Stimulated activated CD4-positive, alpha-beta T cell treated with anti-CD3 and anti-CD28 coated beads, TNF-alpha, amount 100 ng/mL, for 48 hours (primary cell): ENCODE results near the gene SERPINB3.
"Not testable (repeated sequence)": the region's sequence is repeated elsewhere in the genome, so short reads cannot be mapped to it uniquely, and the experiment has no call there.

Experiments used
- DNase-seq, 3 donors: peaks; one replicate each; pipeline ENCODE4 v3.0.0-alpha.2; 2020; ENCODE audit warnings: low read depth in 3 of 3

SERPINB3 gene

GRCh38 chr18:63661750-63662149 lies at the start of gene SERPINB3:
Gene SERPINB3, minus strand, starts transcription at chr18:63661893. Its CDS starts 677 bp downstream, at chr18:63661216.
- not testable (repeated sequence) for DNase-seq

- DNase-seq: no peak
These were observed 47.0 kb upstream of the SERPINB3 start for GRCh38 chr18:63708650-63709049.

- no peak for DNase-seq
These were observed 46.1 kb upstream of the SERPINB3 start for GRCh38 chr18:63707816-63708215.

GRCh38 chr18:63705401-63705800 lies 43.7 kb upstream of the SERPINB3 start:
- no peak for DNase-seq

- DNase-seq: no peak
These were observed 41.0 kb upstream of the SERPINB3 start, which contains the start of gene SERPINB11 for GRCh38 chr18:63702660-63703059. Gene SERPINB11, plus strand, starts transcription at chr18:63702960. Its CDS starts 7,234 bp downstream, at chr18:63710194.

GRCh38 chr18:63701952-63702351 lies 40.3 kb upstream of the SERPINB3 start:
- DNase-seq: no peak

- DNase-seq: no peak
These were observed 38.8 kb upstream of the SERPINB3 start for GRCh38 chr18:63700501-63700900.

GRCh38 chr18:63697097-63697660 lies 35.5 kb upstream of the SERPINB3 start:
- no peak for DNase-seq

GRCh38 chr18:63689064-63689463 lies 27.4 kb upstream of the SERPINB3 start:
- no peak for DNase-seq

- DNase-seq: no peak
These were observed 25.2 kb upstream of the SERPINB3 start for GRCh38 chr18:63686871-63687270.

GRCh38 chr18:63684718-63685117 lies 23.0 kb upstream of the SERPINB3 start:
- no peak for DNase-seq

GRCh38 chr18:63683890-63684289 lies 22.2 kb upstream of the SERPINB3 start:
- no peak for DNase-seq

- no peak for DNase-seq
These were observed 21.5 kb upstream of the SERPINB3 start for GRCh38 chr18:63683152-63683551.

GRCh38 chr18:63681449-63682340 lies 20.0 kb upstream of the SERPINB3 start:
- DNase-seq: no peak

GRCh38 chr18:63679820-63680606 lies 18.3 kb upstream of the SERPINB3 start:
- no peak for DNase-seq

GRCh38 chr18:63677500-63678225 lies 16.0 kb upstream of the SERPINB3 start:
- no peak for DNase-seq

GRCh38 chr18:63676526-63677323 lies 15.0 kb upstream of the SERPINB3 start:
- DNase-seq: no peak

GRCh38 chr18:63664571-63664970 lies 2.9 kb upstream of the SERPINB3 start:
- no peak for DNase-seq

- DNase-seq: not testable (repeated sequence)
These were observed 2.8 kb downstream of the SERPINB3 start for GRCh38 chr18:63658920-63659319.

GRCh38 chr18:63650271-63650670 lies 11.4 kb downstream of the SERPINB3 start:
- not testable (repeated sequence) for DNase-seq

GRCh38 chr18:63648241-63648640 lies 13.5 kb downstream of the SERPINB3 start:
- DNase-seq: no peak
